K562 (cell line): ENCODE results near the gene MEPE. TPM values are rescaled to one million over a fixed set of nuclear protein-coding genes. Genes with fewer than 3 reads are reported as not detected.

Source experiments
- E2F6 ChIP-seq, 2 experiments: IDR thresholded peaks; 2 replicates each; pipeline ENCODE4 v1.6.1; 2011; ENCODE audit warnings: borderline replicate concordance in 1 of 2, control low read depth in 1 of 2, low read depth in 1 of 2, low read length in 1 of 2, mild to moderate bottlenecking in 1 of 2, mixed read lengths in 1 of 2, moderate library complexity in 1 of 2; ENCODE audit not compliant: insufficient read depth in 1 of 2, insufficient read length in 1 of 2, poor library complexity in 1 of 2, severe bottlenecking in 1 of 2; ENCODE audit errors: extremely low read depth in 1 of 2
- ZNF184 ChIP-seq: sonication (generic); formaldehyde crosslinking; IDR thresholded peaks from 2 replicates; pipeline ENCODE4 v1.5.0; 2020; ENCODE audit warnings: missing genetic modification reagents
- ZNF407 ChIP-seq: fragments of 450-650 bp; IDR thresholded peaks from 2 replicates; pipeline ENCODE4 v1.6.1; 2016; ENCODE audit warnings: low read depth
- ZNF518B ChIP-seq: fragments of 250-450 bp; sonication (Bioruptor Pico); IDR thresholded peaks from 2 replicates; pipeline ENCODE4 v1.5.0; 2021; ENCODE audit warnings: mild to moderate bottlenecking, moderate library complexity
- polyA plus RNA-seq, 8 experiments: library from polyadenylated mRNA; depleted of rRNA in 4 of 8; stranded (reverse) in 5 of 8; unstranded in 3 of 8; fragments of >200 nt; fragmentation: Nextera tagmentation in 2 of 8; fragmentation: Illumina TruSeq in 1 of 8; extraction: Ambion mirVana in 2 of 8; extraction: Trizol in 1 of 8; gene quantifications; 2 replicates each; pipeline versions ENCODE4 v1.2.1 to v1.2.3, GENCODE V29; 2011 to 2014; ENCODE audit warnings: inconsistent platforms in 1 of 8, missing spikeins in 1 of 8
- total RNA-seq, 7 experiments: library from RNA; depleted of rRNA in 6 of 7; stranded (reverse); fragments of >200 nt in 6 of 7; fragmentation: Illumina TruSeq in 2 of 7; extraction: Trizol in 2 of 7; gene quantifications; 2 replicates each; pipeline versions ENCODE4 v1.2.1 to v1.2.3, GENCODE V29; 2011 to 2021; ENCODE audit warnings: low replicate concordance in 1 of 7

Gene MEPE
- total and polyA plus RNA-seq, 9 of the 15 experiments (the other 6 are each of a cell fraction or from before 2014, with no cell fraction given): not detected

- TF ChIP-seq E2F6 (IDR thresholded peaks at IDR 0.05; ENCODE audit: borderline replicate concordance in 1 of 2, extremely low read depth in 1 of 2, insufficient read depth in 1 of 2, insufficient read length in 1 of 2, low read depth in 1 of 2, low read length in 1 of 2, poor library complexity in 1 of 2, severe bottlenecking in 1 of 2) (no peak), ZNF184 (no peak), ZNF407 (no peak), ZNF518B (CRISPR knock-in tag) (no peak)
Observed at GRCh38 chr4:87843936-87844335, 11.2 kb downstream of the MEPE start (continued).
